ENCODE measurements around the gene NRG3.

DNA sequence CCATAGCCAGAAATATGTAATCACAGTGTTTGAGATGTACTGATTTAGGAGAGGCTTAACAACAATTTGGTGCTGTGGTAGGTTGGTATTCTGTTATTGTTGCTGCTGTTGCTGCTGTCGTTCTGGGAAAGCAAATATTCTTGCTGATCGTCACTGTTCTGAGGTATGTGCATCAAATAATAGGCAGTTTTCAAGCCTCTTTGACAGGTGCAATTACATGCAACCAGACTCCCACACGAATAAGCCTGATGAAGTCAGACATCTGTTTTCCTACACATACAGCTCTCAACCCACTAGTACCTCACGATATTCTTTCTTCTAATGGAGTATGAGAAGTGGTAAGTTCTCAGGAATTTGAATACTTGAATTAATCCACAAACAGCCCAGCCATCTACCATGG is 46.7 kb upstream of the NRG3 start:
- TF ChIP-seq, protein P1, sequence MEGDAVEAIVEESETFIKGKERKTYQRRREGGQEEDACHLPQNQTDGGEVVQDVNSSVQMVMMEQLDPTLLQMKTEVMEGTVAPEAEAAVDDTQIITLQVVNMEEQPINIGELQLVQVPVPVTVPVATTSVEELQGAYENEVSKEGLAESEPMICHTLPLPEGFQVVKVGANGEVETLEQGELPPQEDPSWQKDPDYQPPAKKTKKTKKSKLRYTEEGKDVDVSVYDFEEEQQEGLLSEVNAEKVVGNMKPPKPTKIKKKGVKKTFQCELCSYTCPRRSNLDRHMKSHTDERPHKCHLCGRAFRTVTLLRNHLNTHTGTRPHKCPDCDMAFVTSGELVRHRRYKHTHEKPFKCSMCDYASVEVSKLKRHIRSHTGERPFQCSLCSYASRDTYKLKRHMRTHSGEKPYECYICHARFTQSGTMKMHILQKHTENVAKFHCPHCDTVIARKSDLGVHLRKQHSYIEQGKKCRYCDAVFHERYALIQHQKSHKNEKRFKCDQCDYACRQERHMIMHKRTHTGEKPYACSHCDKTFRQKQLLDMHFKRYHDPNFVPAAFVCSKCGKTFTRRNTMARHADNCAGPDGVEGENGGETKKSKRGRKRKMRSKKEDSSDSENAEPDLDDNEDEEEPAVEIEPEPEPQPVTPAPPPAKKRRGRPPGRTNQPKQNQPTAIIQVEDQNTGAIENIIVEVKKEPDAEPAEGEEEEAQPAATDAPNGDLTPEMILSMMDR (IDR thresholded peaks at IDR 0.05) = no peak
- no peak for TF ChIP-seq EZH2 (IDR thresholded peaks at IDR 0.05; ENCODE audit: borderline replicate concordance, insufficient read depth, low read depth, low read length, poor library complexity, severe bottlenecking)
